ENCODE results near the gene PHACTR3.

PHACTR3 gene

DNA sequence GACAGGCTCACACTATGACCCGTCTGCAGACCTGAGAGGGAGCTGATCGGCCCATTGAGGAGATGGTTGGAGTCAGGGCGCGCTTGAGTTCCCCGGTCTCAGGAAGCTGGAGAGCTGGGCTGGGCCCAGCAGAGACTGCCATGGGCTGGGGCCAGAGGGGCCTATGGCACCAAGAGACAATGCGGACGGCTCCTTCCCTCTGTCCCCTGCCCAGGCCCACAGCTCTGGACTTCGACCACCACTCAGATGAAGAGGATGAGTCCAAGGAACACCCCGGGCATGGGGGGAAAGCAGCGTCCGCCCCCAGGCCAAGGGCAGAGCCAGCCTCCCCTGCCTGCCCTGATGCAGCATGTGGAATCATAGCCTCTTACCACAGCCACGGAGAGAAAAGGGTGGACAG, 40.2 kb upstream of the PHACTR3 start:
- 79% methylated on average over 12 of the region's 12 CpGs for WGBS
- H3K18ac ChIP-seq (ENCODE audit: low read depth in 1 of 2, low read length in 2 of 2), result no peak overlapping the region
- no peak overlapping the region for H2AK5ac ChIP-seq (ENCODE audit: low read length, severe bottlenecking)
- no peaks in the 10 kb centered on the region for H3K4me1 ChIP-seq (ENCODE audit: control insufficient read depth, insufficient read depth, low read depth, low read length)
- H3K36me3 ChIP-seq (ENCODE audit: control insufficient read depth in 1 of 2, insufficient read depth in 2 of 2, low read depth in 1 of 2, low read length in 2 of 2), result no peaks in the 10 kb centered on the region
- no peak overlapping the region for H2BK12ac ChIP-seq (ENCODE audit: low read length in 2 of 2)
- H3K27ac ChIP-seq (ENCODE audit: low read length, poor library complexity, severe bottlenecking), result no peak overlapping the region
- no peaks in the 10 kb centered on the region for H3K79me1 ChIP-seq (replicated peaks; ENCODE audit: low read length, poor library complexity, severe bottlenecking)
- peaks cover 0 to 80% of the 10 kb centered on the region in 2 experiments for H3K27me3 ChIP-seq (ENCODE audit: control insufficient read depth in 1 of 2, insufficient read depth in 1 of 2, low read length in 2 of 2)
- H3K4ac ChIP-seq (ENCODE audit: low read depth in 1 of 2, low read length in 2 of 2), result no peak overlapping the region
- H2AFZ ChIP-seq (ENCODE audit: low read depth, low read length), result no peak overlapping the region
- no peak overlapping the region for H4K91ac ChIP-seq (ENCODE audit: low read length)
- H2BK5ac ChIP-seq (ENCODE audit: low read depth, low read length, poor library complexity, severe bottlenecking), result no peak overlapping the region
- H3K23ac ChIP-seq (ENCODE audit: low read length in 2 of 2), result no peak overlapping the region
- H3K4me3 ChIP-seq (ENCODE audit: insufficient read depth in 1 of 2, low read depth in 1 of 2, low read length in 2 of 2), result no peak overlapping the region
- H3K4me2 ChIP-seq (ENCODE audit: low read length, poor library complexity, severe bottlenecking), result no peak overlapping the region
- H4K8ac ChIP-seq (ENCODE audit: low read length), result no peak overlapping the region
- no peak overlapping the region for H3K14ac ChIP-seq (ENCODE audit: low read length in 2 of 2)
- H3K9ac ChIP-seq (ENCODE audit: low read length), result no peak overlapping the region
- H3K9me3 ChIP-seq (ENCODE audit: control insufficient read depth, low read length), result no peaks in the 10 kb centered on the region
- H2BK120ac ChIP-seq (ENCODE audit: low read depth, low read length), result no peak overlapping the region
- no peak overlapping the region for H2BK15ac ChIP-seq (ENCODE audit: low read depth, poor library complexity, severe bottlenecking)
- no peak for DNase-seq

- Histone ChIP-seq H3K4me3 (ENCODE audit: insufficient read depth in 1 of 2, low read depth in 1 of 2, low read length in 2 of 2) (no peak overlapping the region), H4K91ac (ENCODE audit: low read length) (no peak overlapping the region), H3K27me3 (ENCODE audit: control insufficient read depth in 1 of 2, insufficient read depth in 1 of 2, low read length in 2 of 2) (peaks cover 0 to 88% of the 10 kb centered on the region in 2 experiments), H3K36me3 (ENCODE audit: control insufficient read depth in 1 of 2, insufficient read depth in 2 of 2, low read depth in 1 of 2, low read length in 2 of 2) (no peaks in the 10 kb centered on the region), H3K79me1 (replicated peaks; ENCODE audit: low read length, poor library complexity, severe bottlenecking) (no peaks in the 10 kb centered on the region), H3K23ac (ENCODE audit: low read length in 2 of 2) (no peak overlapping the region), H3K4ac (ENCODE audit: low read depth in 1 of 2, low read length in 2 of 2) (no peak overlapping the region), H2BK12ac (ENCODE audit: low read length in 2 of 2) (no peak overlapping the region), H2BK5ac (ENCODE audit: low read depth, low read length, poor library complexity, severe bottlenecking) (no peak overlapping the region), H2AK5ac (ENCODE audit: low read length, severe bottlenecking) (no peak overlapping the region), H3K18ac (ENCODE audit: low read depth in 1 of 2, low read length in 2 of 2) (no peak overlapping the region), H3K9ac (ENCODE audit: low read length) (no peak overlapping the region), H2BK15ac (ENCODE audit: low read depth, poor library complexity, severe bottlenecking) (no peak overlapping the region), H2BK120ac (ENCODE audit: low read depth, low read length) (no peak overlapping the region), H3K4me2 (ENCODE audit: low read length, poor library complexity, severe bottlenecking) (no peak overlapping the region), H3K9me3 (ENCODE audit: control insufficient read depth, low read length) (no peaks in the 10 kb centered on the region), H3K14ac (ENCODE audit: low read length in 2 of 2) (no peak overlapping the region), H3K27ac (ENCODE audit: low read length, poor library complexity, severe bottlenecking) (no peak overlapping the region), H4K8ac (ENCODE audit: low read length) (no peak overlapping the region), H2AFZ (ENCODE audit: low read depth, low read length) (no peak overlapping the region), H3K4me1 (ENCODE audit: control insufficient read depth, insufficient read depth, low read depth, low read length) (no peaks in the 10 kb centered on the region)
- DNase-seq, result no peak
- WGBS, result 74% methylated on average over 1 of the region's 1 CpG
Observed at GRCh38 chr20:59564943-59565342, 39.4 kb upstream of the PHACTR3 start.

DNA sequence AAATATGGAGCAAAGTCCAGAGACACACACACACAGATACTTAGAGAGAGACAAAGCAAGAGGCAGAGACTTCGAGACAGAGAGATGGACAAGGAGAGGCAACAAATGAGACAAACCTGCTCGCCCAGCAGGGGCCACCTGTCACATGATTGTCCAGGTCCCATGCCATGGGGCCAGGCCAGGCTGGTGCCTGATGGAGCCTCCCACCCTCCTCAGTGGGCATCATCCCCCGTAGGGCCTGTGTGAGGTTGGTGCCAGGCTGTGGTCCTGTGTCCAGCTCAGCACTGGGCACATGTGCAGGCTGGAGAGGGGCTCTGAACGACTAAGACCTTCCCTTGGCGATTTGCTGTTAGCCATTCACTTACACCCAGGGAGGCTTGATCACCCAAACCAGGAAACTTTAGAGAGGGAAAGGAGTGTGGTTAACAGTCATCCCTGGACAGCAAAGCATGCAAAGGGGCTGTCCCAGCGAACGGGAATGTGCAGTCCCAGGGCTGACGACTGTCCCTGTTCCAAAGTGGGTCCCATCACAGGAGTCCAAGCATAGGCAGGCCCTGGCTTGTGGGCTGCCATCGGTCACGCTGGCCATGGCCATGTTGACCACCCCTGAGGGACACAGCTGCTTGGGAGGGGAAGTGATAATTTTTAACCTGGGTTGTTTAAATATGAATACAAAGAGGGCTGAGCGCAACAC, 38.4 kb upstream of the PHACTR3 start:
- H2BK12ac ChIP-seq (ENCODE audit: low read length in 2 of 2), result no peak overlapping the region
- H3K4me1 ChIP-seq (ENCODE audit: control insufficient read depth, insufficient read depth, low read depth, low read length), result no peaks in the 10 kb centered on the region
- H3K36me3 ChIP-seq (ENCODE audit: control insufficient read depth in 1 of 2, insufficient read depth in 2 of 2, low read depth in 1 of 2, low read length in 2 of 2), result no peaks in the 10 kb centered on the region
- no peak overlapping the region for H3K4ac ChIP-seq (ENCODE audit: low read depth in 1 of 2, low read length in 2 of 2)
- H3K18ac ChIP-seq (ENCODE audit: low read depth in 1 of 2, low read length in 2 of 2), result no peak overlapping the region
- H3K27me3 ChIP-seq (ENCODE audit: control insufficient read depth in 1 of 2, insufficient read depth in 1 of 2, low read length in 2 of 2), result peaks cover 0 to 97% of the 10 kb centered on the region in 2 experiments
- DNase-seq, result no peak
- no peak overlapping the region for H3K9ac ChIP-seq (ENCODE audit: low read length)
- H2BK15ac ChIP-seq (ENCODE audit: low read depth, poor library complexity, severe bottlenecking), result no peak overlapping the region
- no peaks in the 10 kb centered on the region for H3K9me3 ChIP-seq (ENCODE audit: control insufficient read depth, low read length)
- no peak overlapping the region for H4K8ac ChIP-seq (ENCODE audit: low read length)
- no peak overlapping the region for H2BK5ac ChIP-seq (ENCODE audit: low read depth, low read length, poor library complexity, severe bottlenecking)
- H2AFZ ChIP-seq (ENCODE audit: low read depth, low read length), result no peak overlapping the region
- no peak overlapping the region for H3K23ac ChIP-seq (ENCODE audit: low read length in 2 of 2)
- no peaks in the 10 kb centered on the region for H3K79me1 ChIP-seq (replicated peaks; ENCODE audit: low read length, poor library complexity, severe bottlenecking)
- H2BK120ac ChIP-seq (ENCODE audit: low read depth, low read length), result no peak overlapping the region
- H3K27ac ChIP-seq (ENCODE audit: low read length, poor library complexity, severe bottlenecking), result no peak overlapping the region
- 62% methylated on average over 11 of the region's 11 CpGs for WGBS
- H3K4me3 ChIP-seq (ENCODE audit: insufficient read depth in 1 of 2, low read depth in 1 of 2, low read length in 2 of 2), result no peak overlapping the region
- no peak overlapping the region for H2AK5ac ChIP-seq (ENCODE audit: low read length, severe bottlenecking)
- H3K14ac ChIP-seq (ENCODE audit: low read length in 2 of 2), result no peak overlapping the region
- H4K91ac ChIP-seq (ENCODE audit: low read length), result no peak overlapping the region
- H3K4me2 ChIP-seq (ENCODE audit: low read length, poor library complexity, severe bottlenecking), result no peak overlapping the region

DNA sequence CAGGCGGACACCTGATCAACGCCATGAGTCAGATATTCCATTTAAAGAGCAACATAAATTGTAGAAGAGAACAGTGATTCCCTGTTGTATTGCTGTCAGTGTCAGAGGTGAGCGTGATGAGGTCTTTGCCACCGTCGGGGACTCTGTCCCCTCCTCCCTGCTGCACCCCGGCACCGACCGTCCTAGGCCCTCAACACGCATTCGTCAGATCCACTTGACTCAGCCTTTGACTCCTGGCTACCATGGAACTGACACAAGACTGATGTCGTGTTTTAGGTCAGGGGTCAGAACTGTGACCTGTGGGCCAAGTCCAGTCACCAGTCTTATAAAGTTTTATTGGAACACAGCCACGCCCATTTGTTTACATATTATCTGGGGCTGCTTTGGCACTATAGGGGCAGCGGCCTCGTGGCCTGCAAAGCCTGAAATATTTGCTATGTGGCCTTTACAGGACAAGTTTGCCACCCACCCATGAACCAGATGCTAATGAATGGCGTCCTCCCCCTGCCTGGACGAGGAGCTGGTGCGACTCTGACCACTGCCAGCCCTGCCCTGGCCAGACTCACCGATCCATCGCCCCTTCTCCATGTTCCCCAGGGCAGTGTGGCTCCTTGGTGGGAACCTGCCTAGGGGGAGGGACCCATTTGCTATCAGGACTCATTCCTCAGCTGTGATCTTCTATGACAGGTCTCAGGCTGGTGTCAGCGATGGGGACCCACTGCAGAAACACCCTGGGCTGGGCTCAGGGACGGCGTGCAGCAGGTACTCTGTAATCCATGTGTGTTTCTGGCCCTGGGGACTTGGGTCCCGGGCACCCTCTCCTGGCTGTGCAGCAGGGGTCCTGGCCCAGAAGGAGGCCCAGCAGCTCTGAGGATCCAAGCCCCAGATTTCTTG, 37.5 kb upstream of the PHACTR3 start:
- H3K79me1 ChIP-seq (replicated peaks; ENCODE audit: low read length, poor library complexity, severe bottlenecking), result no peaks in the 10 kb centered on the region
- H2AK5ac ChIP-seq (ENCODE audit: low read length, severe bottlenecking), result no peak overlapping the region
- no peaks in the 10 kb centered on the region for H3K36me3 ChIP-seq (ENCODE audit: control insufficient read depth in 1 of 2, insufficient read depth in 2 of 2, low read depth in 1 of 2, low read length in 2 of 2)
- H3K27me3 ChIP-seq (ENCODE audit: control insufficient read depth in 1 of 2, insufficient read depth in 1 of 2, low read length in 2 of 2), result peaks cover 0 to 92% of the 10 kb centered on the region in 2 experiments
- no peak overlapping the region for H3K9ac ChIP-seq (ENCODE audit: low read length)
- H2BK15ac ChIP-seq (ENCODE audit: low read depth, poor library complexity, severe bottlenecking), result no peak overlapping the region
- H2BK120ac ChIP-seq (ENCODE audit: low read depth, low read length), result no peak overlapping the region
- H3K27ac ChIP-seq (ENCODE audit: low read length, poor library complexity, severe bottlenecking), result no peak overlapping the region
- H4K91ac ChIP-seq (ENCODE audit: low read length), result no peak overlapping the region
- no peak overlapping the region for H3K4me2 ChIP-seq (ENCODE audit: low read length, poor library complexity, severe bottlenecking)
- H3K14ac ChIP-seq (ENCODE audit: low read length in 2 of 2), result no peak overlapping the region
- H3K23ac ChIP-seq (ENCODE audit: low read length in 2 of 2), result no peak overlapping the region
- no peaks in the 10 kb centered on the region for H3K9me3 ChIP-seq (ENCODE audit: control insufficient read depth, low read length)
- H2AFZ ChIP-seq (ENCODE audit: low read depth, low read length), result no peak overlapping the region
- H3K18ac ChIP-seq (ENCODE audit: low read depth in 1 of 2, low read length in 2 of 2), result no peak overlapping the region
- H3K4me1 ChIP-seq (ENCODE audit: control insufficient read depth, insufficient read depth, low read depth, low read length), result no peaks in the 10 kb centered on the region
- no peak overlapping the region for H4K8ac ChIP-seq (ENCODE audit: low read length)
- DNase-seq, result no peak
- H2BK12ac ChIP-seq (ENCODE audit: low read length in 2 of 2), result no peak overlapping the region
- no peak overlapping the region for H2BK5ac ChIP-seq (ENCODE audit: low read depth, low read length, poor library complexity, severe bottlenecking)
- WGBS, result 71% methylated on average over 23 of the region's 23 CpGs
- H3K4ac ChIP-seq (ENCODE audit: low read depth in 1 of 2, low read length in 2 of 2), result no peak overlapping the region
- H3K4me3 ChIP-seq (ENCODE audit: insufficient read depth in 1 of 2, low read depth in 1 of 2, low read length in 2 of 2), result no peak overlapping the region
